Astrocyte (in vitro differentiated cells and primary cell): ENCODE measurements around the gene ARRDC3.

Experiments used
- CTCF ChIP-seq: IDR thresholded peaks from 2 replicates; pipeline ENCODE4 v1.5.1; 2011; ENCODE audit warnings: low read depth, mild to moderate bottlenecking, inconsistent platforms, low read length, moderate library complexity; ENCODE audit not compliant: insufficient read depth
- EZH2 ChIP-seq: IDR thresholded peaks from 2 replicates; pipeline ENCODE4 v1.6.1; 2012; ENCODE audit warnings: mild to moderate bottlenecking, low read length, inconsistent platforms; ENCODE audit not compliant: insufficient read depth

DNA sequence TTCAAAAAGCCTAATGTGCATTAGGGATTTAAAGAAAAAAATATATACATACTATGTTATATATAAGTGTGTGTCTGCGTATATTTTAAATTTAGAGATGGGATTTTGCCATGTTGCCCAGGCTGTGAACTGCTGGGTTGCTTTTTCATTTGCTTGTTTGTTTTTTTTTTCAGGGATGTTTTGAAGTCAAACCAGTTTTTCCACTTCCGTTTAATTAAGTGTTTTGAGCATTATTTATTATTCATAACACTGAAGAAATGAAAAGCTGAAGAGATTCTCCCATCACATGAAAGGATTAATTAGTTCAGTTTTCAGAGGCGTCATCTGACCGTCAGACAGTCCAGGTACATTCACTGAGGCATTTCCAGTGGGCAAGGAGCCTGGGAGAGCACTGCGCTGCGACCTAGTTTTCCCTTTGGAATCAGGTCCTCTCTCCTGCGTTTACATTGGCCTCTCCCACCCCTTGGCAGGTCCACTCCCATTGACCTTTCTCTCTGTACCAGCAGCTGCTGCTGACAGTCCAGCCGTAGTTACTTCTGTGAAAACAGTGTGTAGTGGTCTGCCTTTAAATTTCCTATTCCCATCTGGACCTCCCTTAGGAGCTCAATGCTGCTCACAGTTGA lies 26.0 kb downstream of the ARRDC3 start:
- TF ChIP-seq CTCF = no peak
- TF ChIP-seq EZH2 = no peak
